Hepatocyte (in vitro differentiated cells): ENCODE measurements around the gene NOTCH1.

ENCODE experiments used
- CTCF ChIP-seq: fragments of 200-600 bp; sonication (generic); IDR thresholded peaks from 2 replicates; pipeline ENCODE4 v1.5.1; 2016; ENCODE audit warnings: antibody characterized with exemption, mild to moderate bottlenecking; ENCODE audit not compliant: poor library complexity
- EZH2phosphoT487 ChIP-seq: fragments of 200-600 bp; sonication (generic); IDR thresholded peaks from one replicate; pipeline ENCODE4 v1.6.1; 2018; ENCODE audit warnings: antibody characterized with exemption, mild to moderate bottlenecking, low read depth, moderate library complexity; ENCODE audit not compliant: unreplicated experiment, severe bottlenecking

GRCh38 chr9:136457326-136457725 lies 88.5 kb downstream of the NOTCH1 start:
- no peak for TF ChIP-seq CTCF
- no peak for TF ChIP-seq EZH2phosphoT487
